ENCODE results near the gene MRPS14. TPM values are rescaled to one million over a fixed set of nuclear protein-coding genes. Genes with fewer than 3 reads are reported as not detected.

Gene MRPS14
- total RNA-seq, 1 donor from 2014 or later: 8.2 TPM

GRCh38 chr1:175003521-175003920, 19.7 kb downstream of the MRPS14 start:
- H3K27me3 ChIP-seq: no peaks in the 10 kb centered on the region
- H3K36me3 ChIP-seq: peaks cover 23 to 30% of the 10 kb centered on the region in 2 donors
- no peak overlapping the region for H3K27ac ChIP-seq
- H3K9me3 ChIP-seq: no peaks in the 10 kb centered on the region
- peaks cover 3 to 25% of the 10 kb centered on the region in 2 donors for H3K4me1 ChIP-seq
- no peak for TF ChIP-seq CTCF (IDR thresholded peaks at IDR 0.05)
- intact Hi-C loops (cut with DNase I): loop anchor here (10.0 kb wide), 1 partner anchor 1529 kb away; the partner anchor contains the start of gene PRDX6
- no peak overlapping the region for H3K4me3 ChIP-seq
- DNase-seq (ENCODE audit: low spot score in 2 of 2): no peak

- Histone ChIP-seq H3K36me3 (peaks cover 18 to 25% of the 10 kb centered on the region in 2 donors), H3K27me3 (no peaks in the 10 kb centered on the region), H3K4me3 (peak overlapping the region in 1 of 2 donors; percentile 5), H3K27ac (no peak overlapping the region), H3K4me1 (peaks cover 3 to 25% of the 10 kb centered on the region in 2 donors), H3K9me3 (no peaks in the 10 kb centered on the region)
- no peak for DNase-seq (ENCODE audit: low spot score in 2 of 2)
- TF ChIP-seq CTCF (IDR thresholded peaks at IDR 0.05): no peak
- intact Hi-C loops (cut with DNase I): loop anchor here (10.0 kb wide), 1 partner anchor 1528 kb away; the partner anchor contains the start of gene PRDX6
Observed at GRCh38 chr1:175002910-175003517, 20.2 kb downstream of the MRPS14 start.

- TF ChIP-seq CTCF (IDR thresholded peaks at IDR 0.05): no peak
- intact Hi-C loops (cut with DNase I): loop anchor here (2.0 to 10.0 kb wide), 2 partner anchors 1206 to 1526 kb away; partner anchors contain the start of genes COP1 and PRDX6
- Histone ChIP-seq H3K4me1 (peaks cover 3 to 25% of the 10 kb centered on the region in 2 donors), H3K4me3 (peak overlapping the region; percentile 77 to 100), H3K27ac (peak overlapping the region; percentile 95 to 99), H3K9me3 (no peaks in the 10 kb centered on the region), H3K27me3 (no peaks in the 10 kb centered on the region), H3K36me3 (peaks cover 3% of the 10 kb centered on the region in 2 donors)
- no peak for DNase-seq (ENCODE audit: low spot score in 2 of 2)
Observed at GRCh38 chr1:175000697-175001187, 22.5 kb downstream of the MRPS14 start.

GRCh38 chr1:174999936-175000696, 23.1 kb downstream of the MRPS14 start, which contains the start of gene CACYBP:
Gene CACYBP (plus strand): TSS chr1:174999947. CDS start chr1:175000181, 234 bp downstream.
- intact Hi-C loops (cut with DNase I): loop anchor here (1.0 to 10.0 kb wide), 8 partner anchors 23 to 1525 kb away; partner anchors contain the start of genes CENPL, COP1, DARS2 and MRPS14
- H3K9me3 ChIP-seq: no peaks in the 10 kb centered on the region
- peak in 1 of 2 donors; percentile 76 for DNase-seq (ENCODE audit: low spot score in 2 of 2)
- H3K36me3 ChIP-seq: no peaks in the 10 kb centered on the region
- H3K27ac ChIP-seq: peak within 1 kb of the TSS; percentile 95 to 99
- peak within 1 kb of the TSS; percentile 77 to 100 for H3K4me3 ChIP-seq
- H3K4me1 ChIP-seq: peaks cover 3 to 25% of the 10 kb centered on the region in 2 donors
- TF ChIP-seq CTCF (IDR thresholded peaks at IDR 0.05): peak in 1 of 3 experiments; percentile 7
- no peaks in the 10 kb centered on the region for H3K27me3 ChIP-seq

- peaks cover 3 to 25% of the 10 kb centered on the region in 2 donors for H3K4me1 ChIP-seq
- peak overlapping the region; percentile 77 to 100 for H3K4me3 ChIP-seq
- no peak for TF ChIP-seq CTCF (IDR thresholded peaks at IDR 0.05)
- no peaks in the 10 kb centered on the region for H3K9me3 ChIP-seq
- DNase-seq (ENCODE audit: low spot score in 2 of 2): peak; percentile 96 to 99
- no peaks in the 10 kb centered on the region for H3K27me3 ChIP-seq
- intact Hi-C loops (cut with DNase I): loop anchor here (1.0 to 10.0 kb wide), 6 partner anchors 24 to 1175 kb away; partner anchors contain the start of genes CENPL, DARS2, MRPS14 and RABGAP1L
- H3K27ac ChIP-seq: peak overlapping the region; percentile 95 to 99
- no peaks in the 10 kb centered on the region for H3K36me3 ChIP-seq
Observed at GRCh38 chr1:174999216-174999935, 23.8 kb downstream of the MRPS14 start.
